Measurements from ENCODE around the gene YAF2. TPM values are rescaled to one million over a fixed set of nuclear protein-coding genes. Genes with fewer than 3 reads are reported as not detected.

The YAF2 gene
- polyA plus RNA-seq (ENCODE audit: insufficient read length), result 28.3 TPM

GRCh38 chr12:42238240-42239140 is at the start of gene YAF2:
Gene YAF2, minus strand, starts transcription at chr12:42238248. Its CDS starts 68 bp downstream, at chr12:42238180.
- DNase-seq, result peak; percentile 92

- DNase-seq, result no peak
Observed at GRCh38 chr12:42286741-42287140, 48.7 kb upstream of the YAF2 start.

- no peak for DNase-seq
Observed at GRCh38 chr12:42285431-42285830, 47.4 kb upstream of the YAF2 start.

GRCh38 chr12:42284876-42285275 is 46.8 kb upstream of the YAF2 start:
- DNase-seq, result no peak

DNA sequence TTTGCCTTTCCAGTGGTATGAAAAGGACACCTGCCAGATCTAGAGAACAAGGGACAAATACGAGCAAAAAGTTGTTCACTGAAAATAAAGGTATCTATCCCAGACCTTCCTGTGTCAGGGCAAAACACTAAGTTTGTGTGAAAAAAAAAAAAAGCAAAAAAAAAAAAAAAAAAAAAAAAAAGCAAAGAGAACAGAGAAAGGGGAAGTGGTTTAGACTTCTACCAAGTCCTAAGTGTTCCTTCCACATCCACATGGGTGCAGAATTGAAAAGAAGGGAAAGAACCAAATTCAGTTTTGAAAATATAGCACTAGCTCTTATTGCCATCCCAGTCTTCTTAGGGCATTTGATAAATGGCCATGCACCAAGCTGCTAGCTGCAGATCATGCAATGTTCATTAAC is 46.1 kb upstream of the YAF2 start:
- no peak for DNase-seq

GRCh38 chr12:42283739-42284138 is 45.7 kb upstream of the YAF2 start:
- DNase-seq, result no peak

GRCh38 chr12:42282294-42282693 is 44.2 kb upstream of the YAF2 start:
- DNase-seq, result no peak

DNA sequence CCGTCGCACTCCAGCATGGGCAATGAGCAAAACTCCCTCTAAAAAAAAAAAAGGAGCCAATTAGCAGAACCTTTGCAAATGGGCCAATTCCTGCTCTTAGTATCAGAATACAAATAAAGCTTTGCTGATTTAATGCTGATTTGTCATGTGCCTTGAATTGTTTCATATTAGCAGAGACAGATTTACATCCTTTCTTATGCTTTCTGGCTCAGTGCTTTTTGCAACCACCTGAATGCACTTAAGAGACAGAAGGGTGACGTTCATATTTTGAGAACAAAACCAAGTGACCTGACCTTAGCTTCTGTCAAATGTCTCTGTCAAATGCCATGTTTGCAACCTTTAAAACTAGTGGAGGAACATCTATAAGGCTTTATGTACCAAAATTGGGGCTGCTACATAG is 43.8 kb upstream of the YAF2 start:
- DNase-seq, result no peak

DNA sequence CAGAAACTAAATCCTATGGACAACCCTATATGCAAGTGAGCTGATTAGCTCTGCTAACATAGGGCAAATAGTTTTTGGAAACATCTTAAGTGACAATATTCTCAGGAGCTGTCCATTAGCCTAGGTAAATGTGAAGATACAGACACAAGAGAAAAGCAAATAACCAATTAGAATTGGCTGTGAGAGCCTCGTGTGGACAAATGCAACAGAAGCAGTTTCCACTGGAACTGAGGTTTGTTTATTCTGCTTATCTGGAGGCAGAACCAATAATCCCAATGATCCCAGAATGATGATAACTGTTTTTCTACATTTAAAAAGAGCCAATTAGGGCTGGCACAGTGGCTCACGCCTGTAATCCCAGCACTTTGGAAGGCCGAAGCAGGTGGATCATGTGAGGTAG is 43.2 kb upstream of the YAF2 start:
- no peak for DNase-seq

DNA sequence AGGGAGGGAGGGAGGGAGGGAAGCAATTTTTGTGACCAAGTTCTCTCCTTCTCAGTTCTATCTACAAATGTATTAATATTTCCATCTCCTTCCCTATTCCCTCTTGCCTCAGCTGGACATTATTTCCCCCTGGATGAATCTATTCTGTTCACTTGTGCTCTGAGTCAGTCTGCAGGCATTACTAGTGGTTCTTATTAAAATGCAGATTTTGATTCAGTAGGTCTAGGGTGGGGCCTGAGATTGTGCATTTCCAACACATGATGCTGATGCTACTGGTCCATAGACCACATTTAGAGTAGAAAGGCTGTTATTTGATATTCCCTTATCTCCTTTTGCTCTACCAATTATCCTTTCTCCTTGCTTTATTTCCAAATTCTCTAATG is 40.1 kb upstream of the YAF2 start:
- DNase-seq, result no peak

- DNase-seq, result peak; percentile 12
Observed at GRCh38 chr12:42277396-42278127, 39.5 kb upstream of the YAF2 start.

DNA sequence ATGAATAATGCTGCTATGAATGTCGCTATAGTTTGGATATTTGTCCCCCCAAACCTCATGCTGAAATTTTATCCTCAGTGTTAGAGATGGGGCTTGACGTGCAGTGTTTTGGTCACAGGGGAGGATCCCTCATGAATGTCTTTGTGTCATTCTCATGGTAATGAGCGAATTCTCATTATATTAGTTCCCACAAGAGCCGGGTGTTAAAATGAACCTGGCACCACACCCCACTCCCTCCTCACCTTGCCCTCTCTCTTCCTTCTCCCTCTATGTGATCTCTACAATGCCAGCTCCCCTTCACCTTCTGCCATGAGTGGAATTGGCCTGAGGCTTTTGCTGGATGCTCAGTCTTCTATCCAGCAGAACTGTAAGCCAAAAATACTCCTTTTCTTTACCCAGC is 37.5 kb upstream of the YAF2 start:
- DNase-seq, result no peak

DNA sequence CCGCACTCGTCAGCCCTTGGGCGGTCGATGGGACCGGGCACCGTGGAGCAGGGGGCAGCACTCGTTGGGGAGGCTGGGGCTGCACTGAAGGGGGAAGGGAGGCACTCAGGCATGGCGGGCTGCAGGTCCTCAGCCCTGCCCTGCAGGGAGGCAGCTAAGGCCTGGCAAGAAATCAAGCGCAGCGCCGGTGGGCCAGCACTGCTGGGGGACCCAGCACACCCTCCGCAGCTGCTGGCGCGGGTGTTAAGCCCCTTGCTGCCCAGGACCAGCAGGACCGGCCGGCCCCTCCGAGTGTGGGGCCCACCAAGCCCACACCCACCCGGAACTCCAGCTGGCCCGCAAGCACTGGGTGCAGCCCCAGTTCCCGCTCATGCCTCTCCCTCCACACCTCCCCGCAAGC is 35.7 kb upstream of the YAF2 start:
- no peak for DNase-seq

GRCh38 chr12:42270596-42270995 is 32.5 kb upstream of the YAF2 start:
- DNase-seq, result no peak

DNA sequence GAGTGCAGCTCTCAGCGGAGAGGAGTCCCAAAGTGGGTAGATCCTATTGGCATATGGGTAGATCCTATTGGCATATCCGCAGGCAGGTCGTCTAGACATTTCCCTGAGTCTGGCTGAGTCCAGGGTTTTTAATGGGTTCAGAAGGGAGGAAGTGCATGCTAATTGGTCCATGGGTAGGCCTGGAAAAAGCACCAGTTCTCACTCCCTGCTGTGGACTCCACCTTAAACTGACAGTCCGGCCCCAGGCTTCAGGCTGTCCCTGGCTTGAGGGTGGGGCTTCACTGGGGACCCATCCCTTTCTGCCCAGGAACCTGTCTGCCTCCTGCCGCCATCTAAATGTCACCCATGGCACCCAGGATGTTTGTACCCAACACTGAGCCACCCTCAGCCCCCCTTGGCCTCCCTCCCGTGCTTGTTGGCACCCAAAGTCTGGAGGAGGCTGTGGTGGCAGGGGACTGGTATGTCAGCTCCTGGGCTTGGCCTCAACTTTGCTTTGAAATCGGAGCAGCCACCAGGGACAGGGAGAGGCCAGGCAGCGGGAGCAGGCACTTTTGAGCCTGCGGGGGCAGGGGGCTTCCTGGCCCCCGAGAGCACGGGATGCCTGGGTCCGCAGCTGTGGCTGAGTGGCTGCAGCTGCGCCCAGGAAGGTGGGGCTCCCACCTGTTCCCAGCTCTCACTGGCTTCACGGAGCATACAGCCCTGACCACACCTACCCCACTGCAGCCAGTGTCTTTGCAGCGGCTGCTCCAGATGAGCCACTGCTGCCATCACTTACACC is 29.6 kb upstream of the YAF2 start:
- no peak for DNase-seq

GRCh38 chr12:42266579-42267230 is 28.7 kb upstream of the YAF2 start:
- DNase-seq, result no peak

DNA sequence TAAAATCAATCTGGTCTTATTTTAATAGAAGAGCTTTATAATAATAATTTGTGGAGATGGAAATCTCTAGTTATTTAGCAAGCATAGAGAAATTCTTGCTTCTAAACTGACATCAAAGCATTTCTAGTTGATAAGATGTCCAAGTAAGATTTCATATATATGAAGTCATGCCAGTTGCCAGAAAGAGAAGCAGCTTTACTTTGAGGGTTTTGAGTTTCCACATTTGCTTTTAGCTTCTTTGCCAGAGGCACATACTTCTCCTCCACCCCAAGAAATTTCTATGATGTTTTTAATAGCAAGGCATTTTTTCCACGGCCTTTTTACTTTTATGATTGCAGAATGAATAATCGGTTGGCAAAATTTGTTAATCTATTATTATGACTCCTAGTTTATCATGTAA is 24.2 kb upstream of the YAF2 start:
- DNase-seq, result no peak

DNA sequence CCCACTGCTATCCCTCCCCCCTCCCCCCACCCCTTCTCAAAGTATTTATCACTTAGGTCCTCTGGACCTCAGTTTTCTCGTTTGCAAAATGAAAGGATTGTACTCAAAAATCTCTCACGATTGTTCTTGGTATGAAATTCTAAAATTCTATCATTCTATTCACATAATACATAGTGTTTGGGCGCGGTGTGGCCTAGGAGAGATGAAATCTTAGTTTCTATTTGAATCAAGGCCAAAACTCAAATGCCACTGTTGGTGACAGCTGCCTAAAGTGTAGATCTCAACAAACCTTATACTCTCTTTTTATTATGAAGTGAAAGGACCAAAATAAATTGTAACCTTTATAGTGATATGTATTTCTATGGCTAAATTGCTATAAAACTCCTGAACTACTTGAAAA is 23.7 kb upstream of the YAF2 start:
- DNase-seq, result no peak

DNA sequence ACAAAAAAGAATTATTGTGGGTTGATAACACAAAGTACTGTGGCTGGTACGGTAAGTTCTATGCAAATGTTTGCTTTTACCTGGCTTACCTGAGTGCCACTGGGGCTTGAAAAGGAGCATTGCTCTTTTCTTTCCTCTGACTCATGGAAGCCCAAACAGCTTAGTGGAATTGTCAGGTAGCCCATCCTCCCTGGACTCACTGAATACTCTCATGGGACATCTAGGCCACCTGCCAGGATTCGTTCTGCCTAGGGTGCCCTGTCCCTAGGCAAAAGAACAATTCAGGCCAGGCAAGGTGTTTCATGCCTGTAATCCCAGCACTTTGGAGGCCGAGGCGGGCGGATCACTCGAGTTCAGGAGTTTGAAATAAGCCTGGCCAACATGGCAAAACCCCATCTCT is 22.5 kb upstream of the YAF2 start:
- DNase-seq, result no peak

- no peak for DNase-seq
Observed at GRCh38 chr12:42259699-42260098, 21.7 kb upstream of the YAF2 start.

GRCh38 chr12:42255866-42256261 is 17.8 kb upstream of the YAF2 start:
- DNase-seq, result no peak

- DNase-seq, result no peak
Observed at GRCh38 chr12:42255221-42255865, 17.3 kb upstream of the YAF2 start.

All from hindlimb muscle (tissue), 1 donor.